Vagina (tissue), 2 donors: ENCODE results near the gene UBE2O.

Experiments
- CTCF ChIP-seq, 3 experiments: fragments of 450-650 bp in 2 of 3; fragments of 200-600 bp in 1 of 3; sonication (generic) in 1 of 3; IDR thresholded peaks; one replicate each; pipeline ENCODE4 v1.5.1; 2017 to 2019; ENCODE audit warnings: antibody characterized with exemption in 3 of 3, mild to moderate bottlenecking in 2 of 3, moderate library complexity in 2 of 3
- POLR2AphosphoS5 ChIP-seq, 2 donors: sonication (generic); formaldehyde crosslinking; IDR thresholded peaks; one replicate each; pipeline ENCODE4 v1.9.0; 2017; ENCODE audit warnings: antibody characterized with exemption in 2 of 2, mild to moderate bottlenecking in 2 of 2, low read depth in 1 of 2; ENCODE audit not compliant: insufficient read depth in 1 of 2

- TF ChIP-seq CTCF (IDR thresholded peaks at IDR 0.05) (no peak), POLR2AphosphoS5 (IDR thresholded peaks at IDR 0.05; ENCODE audit: insufficient read depth in 1 of 2, low read depth in 1 of 2) (no peak)
These were observed 54.3 kb downstream of the UBE2O start for GRCh38 chr17:76398523-76399174.
